Fibroblast of skin of left biceps (primary cell): ENCODE data around the gene MGAT1.
"Not testable (repeated sequence)": the region's sequence is repeated elsewhere in the genome, so short reads cannot be mapped to it uniquely, and the experiment has no call there.

Experiments used
- DNase-seq, 2 experiments: peaks; one replicate each; pipeline ENCODE4 v3.0.0-alpha.2; 2013; ENCODE audit warnings: low read depth in 2 of 2

Gene MGAT1

GRCh38 chr5:180786531-180787398, 15.8 kb downstream of the MGAT1 start:
- no peak for DNase-seq

- DNase-seq, result peak; percentile 62 to 63
Observed at GRCh38 chr5:180785794-180786221, 16.8 kb downstream of the MGAT1 start.

- peak in 1 of 2 experiments; percentile 32 for DNase-seq
Observed at GRCh38 chr5:180785121-180785781, 17.4 kb downstream of the MGAT1 start.

GRCh38 chr5:180784497-180785097, 18.0 kb downstream of the MGAT1 start:
- peak; percentile 42 to 44 for DNase-seq

- no peak for DNase-seq
Observed at GRCh38 chr5:180783340-180784052, 19.1 kb downstream of the MGAT1 start.

- DNase-seq, result no peak
Observed at GRCh38 chr5:180782748-180783147, 19.9 kb downstream of the MGAT1 start.

- not testable (repeated sequence) for DNase-seq
Observed at GRCh38 chr5:180781900-180782326, 20.7 kb downstream of the MGAT1 start.

- DNase-seq, result no peak
Observed at GRCh38 chr5:180779985-180780610, 22.5 kb downstream of the MGAT1 start.

GRCh38 chr5:180777475-180777874, 25.1 kb downstream of the MGAT1 start:
- DNase-seq, result no peak

GRCh38 chr5:180776376-180776775, 26.2 kb downstream of the MGAT1 start:
- DNase-seq, result no peak

GRCh38 chr5:180775624-180776023, 27.0 kb downstream of the MGAT1 start:
- DNase-seq, result no peak

GRCh38 chr5:180771839-180772238, 30.8 kb downstream of the MGAT1 start:
- DNase-seq, result no peak

- DNase-seq, result no peak
Observed at GRCh38 chr5:180769821-180770220, 32.8 kb downstream of the MGAT1 start.

GRCh38 chr5:180755601-180756000, 47.0 kb downstream of the MGAT1 start:
- no peak for DNase-seq

GRCh38 chr5:180744253-180744652, 58.4 kb downstream of the MGAT1 start:
- no peak for DNase-seq

GRCh38 chr5:180742727-180743126, 59.9 kb downstream of the MGAT1 start:
- no peak for DNase-seq

GRCh38 chr5:180740953-180741352, 61.7 kb downstream of the MGAT1 start:
- not testable (repeated sequence) for DNase-seq

GRCh38 chr5:180739958-180740357, 62.6 kb downstream of the MGAT1 start, which contains the start of gene OR2Y1:
Gene OR2Y1 (minus strand): TSS chr5:180740058. CDS start chr5:180740058, 0 bp downstream.
- no peak for DNase-seq

GRCh38 chr5:180739271-180739670, 63.3 kb downstream of the MGAT1 start:
- no peak for DNase-seq

- no peak for DNase-seq
Observed at GRCh38 chr5:180736536-180736935, 66.1 kb downstream of the MGAT1 start.
